Colonic mucosa (tissue), 4 donors: ENCODE data around the gene PHACTR1. TPM values are rescaled to one million over a fixed set of nuclear protein-coding genes. Genes with fewer than 3 reads are reported as not detected.

Experiments used
- DNase-seq: peaks from one replicate; pipeline ENCODE4 v3.0.0-alpha.2; 2020
- H3K27ac ChIP-seq: fragments of 200-600 bp; one replicate; pipeline ENCODE4 v1.8.0; 2021
- H3K27me3 ChIP-seq: fragments of 200-600 bp; one replicate; pipeline ENCODE4 v1.8.0; 2021
- H3K36me3 ChIP-seq: fragments of 200-600 bp; one replicate; pipeline ENCODE4 v1.8.0; 2021
- H3K4me1 ChIP-seq: fragments of 200-600 bp; one replicate; pipeline ENCODE4 v1.8.0; 2021; ENCODE audit warnings: mild to moderate bottlenecking
- H3K4me3 ChIP-seq: fragments of 200-600 bp; one replicate; pipeline ENCODE4 v1.8.0; 2021
- H3K9ac ChIP-seq, 2 donors: one replicate each; pipeline ENCODE4 v1.7.0; 2013; ENCODE audit warnings: control low read depth in 2 of 2, low read depth in 2 of 2, low read length in 2 of 2
- H3K9me3 ChIP-seq: fragments of 200-600 bp; one replicate; pipeline ENCODE4 v1.8.0; 2021
- CTCF ChIP-seq: fragments of 200-600 bp; IDR thresholded peaks from one replicate; pipeline ENCODE4 v1.8.0; 2022; ENCODE audit warnings: antibody characterized with exemption, mild to moderate bottlenecking
- intact Hi-C: fragments of 100-400 bp; cut with DNase I; formaldehyde crosslinking; loops from one replicate; pipeline ENCODE4 v1.14.1; 2022
- total RNA-seq, 2 donors: library from RNA; stranded (reverse); fragmentation: NEBNext Ultra II Directional in 1 of 2; extraction: Animal tissue kit (Norgen Biotek cat#: 25700) in 1 of 2; gene quantifications; one replicate each; pipeline ENCODE4 v1.2.1, GENCODE V29; 2021
- donor health status: healthy.
- donor health status: DM: no; HTN: no; CAD: no.
- donor health status: DM: no; HTN: no; CAD: no.

Gene PHACTR1
- total RNA-seq, 2 donors from 2014 or later: 1.7 to 2.2 TPM

GRCh38 chr6:12929678-12930077 is 213.1 kb downstream of the PHACTR1 start:
- intact Hi-C loops: no loop called here
- H3K4me1 ChIP-seq: no peaks in the 10 kb centered on the region

GRCh38 chr6:12931639-12932038 is 215.1 kb downstream of the PHACTR1 start:
- no peak overlapping the region for H3K9ac ChIP-seq
- intact Hi-C loops: no loop called here
- no peaks in the 10 kb centered on the region for H3K4me1 ChIP-seq
- H3K36me3 ChIP-seq: no peaks in the 10 kb centered on the region
- DNase-seq: no peak
- TF ChIP-seq CTCF: no peak
- H3K27ac ChIP-seq: no peak overlapping the region
- no peaks in the 10 kb centered on the region for H3K9me3 ChIP-seq
- H3K4me3 ChIP-seq: no peak overlapping the region
- no peaks in the 10 kb centered on the region for H3K27me3 ChIP-seq

More at GRCh38 chr6:12929678-12930077, 213.1 kb downstream of the PHACTR1 start:
- Histone ChIP-seq H3K4me3 (no peak overlapping the region), H3K9ac (no peak overlapping the region), H3K9me3 (no peaks in the 10 kb centered on the region), H3K36me3 (no peaks in the 10 kb centered on the region), H3K27ac (no peak overlapping the region), H3K27me3 (no peaks in the 10 kb centered on the region)
- DNase-seq: no peak
- TF ChIP-seq CTCF: no peak

- no peak for DNase-seq
- Histone ChIP-seq H3K9ac (no peak overlapping the region), H3K4me1 (no peaks in the 10 kb centered on the region), H3K36me3 (no peaks in the 10 kb centered on the region), H3K4me3 (no peak overlapping the region), H3K9me3 (no peaks in the 10 kb centered on the region), H3K27ac (no peak overlapping the region), H3K27me3 (no peaks in the 10 kb centered on the region)
- TF ChIP-seq CTCF: no peak
- intact Hi-C loops: no loop called here
Measured at GRCh38 chr6:12935637-12936036, 219.1 kb downstream of the PHACTR1 start.

GRCh38 chr6:12937971-12938370 is 221.4 kb downstream of the PHACTR1 start:
- no peak for TF ChIP-seq CTCF
- no peak overlapping the region for H3K27ac ChIP-seq

GRCh38 chr6:12939314-12939713 is 222.7 kb downstream of the PHACTR1 start:
- Histone ChIP-seq H3K36me3 (no peaks in the 10 kb centered on the region), H3K4me3 (no peak overlapping the region), H3K9ac (no peak overlapping the region), H3K4me1 (no peaks in the 10 kb centered on the region), H3K27me3 (no peaks in the 10 kb centered on the region), H3K27ac (no peak overlapping the region), H3K9me3 (no peaks in the 10 kb centered on the region)
- TF ChIP-seq CTCF: no peak
- DNase-seq: no peak
- intact Hi-C loops: no loop called here

More at GRCh38 chr6:12937971-12938370, 221.4 kb downstream of the PHACTR1 start:
- Histone ChIP-seq H3K36me3 (no peaks in the 10 kb centered on the region), H3K9me3 (no peaks in the 10 kb centered on the region), H3K4me1 (no peaks in the 10 kb centered on the region), H3K27me3 (no peaks in the 10 kb centered on the region), H3K4me3 (no peak overlapping the region), H3K9ac (no peak overlapping the region)
- intact Hi-C loops: no loop called here
- DNase-seq: no peak

GRCh38 chr6:12941422-12941821 is 224.9 kb downstream of the PHACTR1 start:
- H3K4me3 ChIP-seq: no peak overlapping the region
- TF ChIP-seq CTCF: no peak
- H3K27ac ChIP-seq: no peak overlapping the region
- H3K27me3 ChIP-seq: no peaks in the 10 kb centered on the region
- no peaks in the 10 kb centered on the region for H3K9me3 ChIP-seq
- no peak for DNase-seq
- no peaks in the 10 kb centered on the region for H3K4me1 ChIP-seq
- no peak overlapping the region for H3K9ac ChIP-seq
- no peaks in the 10 kb centered on the region for H3K36me3 ChIP-seq
- intact Hi-C loops: no loop called here
